ENCODE results near the gene VWC2. TPM values are rescaled to one million over a fixed set of nuclear protein-coding genes. Genes with fewer than 3 reads are reported as not detected.

VWC2 gene
- total and polyA plus RNA-seq, 2 of the 8 experiments (the other 6 are each of a cell fraction or from before 2014, with no cell fraction given), result 0.24 to 0.30 TPM

- TF ChIP-seq NRF1 (IDR thresholded peaks at IDR 0.05; ENCODE audit: low read depth, low read length), result no peak
- TF ChIP-seq YY1 (IDR thresholded peaks at IDR 0.05; ENCODE audit: low read depth, low read length), result no peak
- TF ChIP-seq USF2 (IDR thresholded peaks at IDR 0.05; ENCODE audit: low read length), result no peak
- no peak for TF ChIP-seq JUND (IDR thresholded peaks at IDR 0.05; ENCODE audit: low read length)
Measured at GRCh38 chr7:49937608-49938007, 164.2 kb downstream of the VWC2 start (continued).

Data from H1 (cell line).